ENCODE measurements around the gene SLC30A1.

Gene SLC30A1

DNA sequence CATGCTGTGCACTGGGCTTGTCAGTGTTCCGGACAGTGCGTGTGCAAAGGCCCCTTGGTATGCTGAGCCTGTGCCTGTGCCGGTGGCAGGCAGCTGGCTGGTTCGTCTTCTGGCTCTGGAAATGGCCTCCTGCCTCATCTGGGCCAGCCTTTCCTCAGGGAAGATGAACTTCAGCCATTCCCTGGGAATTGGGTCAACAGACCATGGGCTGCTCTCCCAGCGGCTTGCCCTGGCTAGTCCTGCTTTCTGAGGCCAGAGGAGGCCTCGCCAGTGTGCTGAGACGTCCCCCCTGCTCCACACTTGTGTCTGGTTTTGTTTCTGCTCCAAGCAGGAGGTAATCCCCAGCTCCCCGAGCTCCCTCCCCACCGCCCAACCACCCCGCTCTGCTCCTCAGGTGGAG is 54.4 kb downstream of the SLC30A1 start:
- no peak for DNase-seq (ENCODE audit: low read depth in 2 of 2)

DNA sequence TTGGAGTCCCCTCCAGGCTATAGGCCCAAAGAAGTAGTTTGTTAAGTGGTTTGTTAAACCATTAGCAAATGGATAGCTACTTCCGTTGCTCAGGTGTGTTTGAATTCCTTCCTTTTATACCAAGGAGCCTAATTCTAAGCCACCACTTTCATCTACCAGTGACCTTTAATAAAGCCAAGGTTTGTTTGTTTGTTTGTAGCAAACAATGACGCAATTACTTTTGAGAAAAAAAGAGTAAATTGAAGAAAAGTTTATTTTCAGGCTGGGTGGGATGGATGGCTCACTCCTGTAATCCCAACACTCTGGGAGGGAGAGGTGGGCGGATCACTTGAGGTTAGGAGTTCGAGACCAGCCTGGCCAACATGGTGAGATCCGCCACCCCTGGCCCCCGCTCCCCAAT is 56.2 kb downstream of the SLC30A1 start:
- DNase-seq (ENCODE audit: low read depth in 2 of 2): no peak
